CD14-positive monocyte (primary cell): Measurements from ENCODE around the gene LRP8. TPM values are rescaled to one million over a fixed set of nuclear protein-coding genes. Genes with fewer than 3 reads are reported as not detected.
A peak's percentile ranks its signal among the peaks of the same experiment; 100 is the strongest.

Experiments
- DNase-seq, 3 donors: peaks; one replicate each; pipeline ENCODE4 v3.0.0-alpha.2; 2011 to 2022
- H2AFZ ChIP-seq: 2 replicates; pipeline ENCODE4 v1.6.0; 2012; ENCODE audit warnings: mild to moderate bottlenecking, low read depth, low read length, inconsistent platforms; ENCODE audit not compliant: insufficient read depth, poor library complexity, severe bottlenecking
- H3K27ac ChIP-seq, 2 donors: 1 replicate in 1 of 2; 2 replicates in 1 of 2; pipeline ENCODE4 v1.5.1; 2012 to 2013; ENCODE audit warnings: low read length in 2 of 2, control low read depth in 1 of 2, inconsistent platforms in 1 of 2, low read depth in 1 of 2, mild to moderate bottlenecking in 1 of 2
- H3K27me3 ChIP-seq, 2 donors: one replicate each; pipeline versions ENCODE4 v1.6.0 to v1.6.1; 2011 to 2013; ENCODE audit warnings: low read length in 2 of 2; ENCODE audit not compliant: control insufficient read depth in 2 of 2, insufficient read depth in 2 of 2
- H3K36me3 ChIP-seq, 2 donors: replicated peaks in 1 of 2; 1 replicate in 1 of 2; 2 replicates in 1 of 2; pipeline versions ENCODE4 v1.5.1 to v1.6.1; 2012 to 2013; ENCODE audit warnings: low read length in 2 of 2, control low read depth in 1 of 2, inconsistent platforms in 1 of 2, mild to moderate bottlenecking in 1 of 2; ENCODE audit not compliant: insufficient read depth in 2 of 2, control insufficient read depth in 1 of 2
- H3K4me1 ChIP-seq, 2 donors: 1 replicate in 1 of 2; 2 replicates in 1 of 2; pipeline versions ENCODE4 v1.5.1 to v1.6.1; 2012 to 2013; ENCODE audit warnings: low read length in 2 of 2, control low read depth in 1 of 2, inconsistent platforms in 1 of 2, mild to moderate bottlenecking in 1 of 2, moderate library complexity in 1 of 2; ENCODE audit not compliant: insufficient read depth in 2 of 2, control insufficient read depth in 1 of 2
- H3K4me2 ChIP-seq: replicated peaks from 2 replicates; pipeline ENCODE3; 2012; ENCODE audit warnings: low read length, moderate library complexity, mild to moderate bottlenecking; ENCODE audit not compliant: poor library complexity, severe bottlenecking; ENCODE audit errors: extremely low read depth
- H3K4me3 ChIP-seq, 3 experiments: fragments of 200-600 bp in 1 of 3; sonication (generic) in 1 of 3; replicated peaks in 1 of 3; 1 replicate in 2 of 3; 2 replicates in 1 of 3; pipeline ENCODE4 v1.5.1; 2011 to 2013; ENCODE audit warnings: low read length in 3 of 3, mild to moderate bottlenecking in 3 of 3, control low read depth in 2 of 3, low read depth in 2 of 3, inconsistent platforms in 1 of 3, moderate library complexity in 1 of 3
- H3K79me2 ChIP-seq: 2 replicates; pipeline ENCODE4 v1.6.0; 2012; ENCODE audit warnings: mild to moderate bottlenecking, control low read depth, inconsistent platforms, low read length, moderate library complexity; ENCODE audit not compliant: insufficient read depth
- H3K9ac ChIP-seq: 2 replicates; pipeline ENCODE4 v1.6.0; 2017; ENCODE audit warnings: low read length, mild to moderate bottlenecking; ENCODE audit not compliant: insufficient read depth, poor library complexity, severe bottlenecking
- H3K9me3 ChIP-seq, 2 donors: replicated peaks in 1 of 2; 1 replicate in 1 of 2; 2 replicates in 1 of 2; pipeline versions ENCODE4 v1.5.1 to v1.6.1; 2012 to 2013; ENCODE audit warnings: low read length in 2 of 2, control low read depth in 1 of 2; ENCODE audit not compliant: control insufficient read depth in 1 of 2, insufficient read depth in 1 of 2
- H4K20me1 ChIP-seq: 2 replicates; pipeline ENCODE4 v1.6.0; 2012; ENCODE audit warnings: mild to moderate bottlenecking, low read length, control low read depth, moderate library complexity; ENCODE audit not compliant: insufficient read depth
- H3K27ac Mint-ChIP-seq, 7 donors: one replicate each; pipeline ENCODE4 v1.8.0; 2020; ENCODE audit warnings: mild to moderate bottlenecking in 7 of 7, mixed read lengths in 7 of 7, moderate library complexity in 6 of 7, inconsistent platforms in 2 of 7
- H3K27me3 Mint-ChIP-seq, 3 donors: one replicate each; pipeline ENCODE4 v1.8.0; 2021 to 2022; ENCODE audit warnings: low read depth in 3 of 3, mild to moderate bottlenecking in 3 of 3, mixed read lengths in 3 of 3, moderate library complexity in 3 of 3, inconsistent platforms in 1 of 3
- H3K36me3 Mint-ChIP-seq, 2 donors: one replicate each; pipeline ENCODE4 v1.8.0; 2020; ENCODE audit warnings: mixed read lengths in 2 of 2, inconsistent platforms in 1 of 2, mild to moderate bottlenecking in 1 of 2
- H3K4me1 Mint-ChIP-seq: one replicate; pipeline ENCODE4 v1.8.0; 2020; ENCODE audit warnings: mild to moderate bottlenecking, mixed read lengths
- H3K4me3 Mint-ChIP-seq, 2 donors: one replicate each; pipeline ENCODE4 v1.8.0; 2020; ENCODE audit warnings: mild to moderate bottlenecking in 2 of 2, mixed read lengths in 2 of 2, moderate library complexity in 1 of 2
- H3K9me3 Mint-ChIP-seq, 7 donors: one replicate each; pipeline ENCODE4 v1.8.0; 2020 to 2022; ENCODE audit warnings: mixed read lengths in 7 of 7, mild to moderate bottlenecking in 6 of 7, moderate library complexity in 6 of 7, inconsistent platforms in 2 of 7
- WGBS: methylation state at CpG from one replicate; pipeline ENCODE4 v1.1.5; 2013; ENCODE audit warnings: missing lambda C conversion rate; ENCODE audit not compliant: insufficient coverage; 5-methylcytosine and 5-hydroxymethylcytosine counted together
- intact Hi-C, 2 donors: fragments of 100-400 bp; cut with micrococcal nuclease; formaldehyde crosslinking; loops; one replicate each; pipeline versions ENCODE4 v1.15.0 to v1.15.1; 2023
- polyA plus RNA-seq, 3 donors: library from polyadenylated mRNA; depleted of rRNA in 1 of 3; unstranded in 2 of 3; stranded (reverse) in 1 of 3; fragments of 300-500 nt in 2 of 3; fragments of >200 nt in 1 of 3; fragmentation: Illumina TruSeq in 2 of 3; gene quantifications; 1 replicate in 2 of 3; 2 replicates in 1 of 3; pipeline ENCODE4 v1.2.3, GENCODE V29; 2012 to 2021
- TF ChIP-seq, protein P1 (sequence below): fragments of 200-600 bp; IDR thresholded peaks from one replicate; pipeline ENCODE4 v1.8.0; 2022; ENCODE audit warnings: antibody characterized with exemption, mild to moderate bottlenecking

LRP8 gene
- polyA plus RNA-seq, 3 donors: 0.76 to 11.3 (median 0.95) TPM

DNA sequence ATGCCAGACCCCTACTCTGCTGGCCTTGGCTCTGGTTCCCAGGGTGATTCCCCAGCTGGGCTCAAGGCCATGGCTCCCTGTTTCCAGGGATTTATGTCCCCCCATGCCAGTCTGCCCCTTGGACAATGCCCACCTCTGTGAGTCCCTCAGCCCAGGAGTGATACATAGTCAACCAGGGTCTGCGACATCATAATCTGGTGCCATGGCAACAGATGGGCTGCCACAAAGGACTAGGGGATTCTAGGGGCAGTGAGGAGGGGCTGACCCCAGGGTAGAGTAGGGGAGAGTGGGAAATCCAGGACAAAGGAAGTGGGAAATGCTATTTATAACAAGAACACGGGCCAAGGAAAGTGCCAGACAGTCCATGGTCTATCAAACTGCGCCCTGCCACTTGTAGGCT, 33.8 kb downstream of the LRP8 start:
- Histone ChIP-seq H3K9ac (no peak overlapping the region), H3K79me2 (peaks cover 18% of the 10 kb centered on the region), H3K27ac (peak overlapping the region in 1 of 2 donors; percentile 53), H3K4me1 (peaks cover 9 to 11% of the 10 kb centered on the region in 2 donors), H3K9me3 (no peaks in the 10 kb centered on the region), H3K36me3 (peaks cover 8 to 27% of the 10 kb centered on the region in 2 donors), H3K4me3 (no peak overlapping the region), H4K20me1 (no peaks in the 10 kb centered on the region), H2AFZ (no peak overlapping the region), H3K4me2 (no peak overlapping the region), H3K27me3 (no peaks in the 10 kb centered on the region)
- Mint-ChIP-seq H3K27ac (peak overlapping the region in 2 of 7 donors; percentile 68 to 78), H3K4me1 (peaks cover 30% of the 10 kb centered on the region), H3K4me3 (no peak overlapping the region), H3K9me3 (no peaks in the 10 kb centered on the region), H3K36me3 (peaks cover 13 to 25% of the 10 kb centered on the region in 2 donors), H3K27me3 (peaks cover 0 to 3% (median 2%) of the 10 kb centered on the region in 3 donors)
- TF ChIP-seq, protein P1, sequence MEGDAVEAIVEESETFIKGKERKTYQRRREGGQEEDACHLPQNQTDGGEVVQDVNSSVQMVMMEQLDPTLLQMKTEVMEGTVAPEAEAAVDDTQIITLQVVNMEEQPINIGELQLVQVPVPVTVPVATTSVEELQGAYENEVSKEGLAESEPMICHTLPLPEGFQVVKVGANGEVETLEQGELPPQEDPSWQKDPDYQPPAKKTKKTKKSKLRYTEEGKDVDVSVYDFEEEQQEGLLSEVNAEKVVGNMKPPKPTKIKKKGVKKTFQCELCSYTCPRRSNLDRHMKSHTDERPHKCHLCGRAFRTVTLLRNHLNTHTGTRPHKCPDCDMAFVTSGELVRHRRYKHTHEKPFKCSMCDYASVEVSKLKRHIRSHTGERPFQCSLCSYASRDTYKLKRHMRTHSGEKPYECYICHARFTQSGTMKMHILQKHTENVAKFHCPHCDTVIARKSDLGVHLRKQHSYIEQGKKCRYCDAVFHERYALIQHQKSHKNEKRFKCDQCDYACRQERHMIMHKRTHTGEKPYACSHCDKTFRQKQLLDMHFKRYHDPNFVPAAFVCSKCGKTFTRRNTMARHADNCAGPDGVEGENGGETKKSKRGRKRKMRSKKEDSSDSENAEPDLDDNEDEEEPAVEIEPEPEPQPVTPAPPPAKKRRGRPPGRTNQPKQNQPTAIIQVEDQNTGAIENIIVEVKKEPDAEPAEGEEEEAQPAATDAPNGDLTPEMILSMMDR: no peak
- 70% methylated on average over 2 of the region's 3 CpGs for WGBS
- intact Hi-C loops: loop anchor here in 1 of 2 donors (5.0 kb wide), 1 partner anchor 88 kb away; no protein-coding TSS in a partner anchor
- DNase-seq: no peak

DNA sequence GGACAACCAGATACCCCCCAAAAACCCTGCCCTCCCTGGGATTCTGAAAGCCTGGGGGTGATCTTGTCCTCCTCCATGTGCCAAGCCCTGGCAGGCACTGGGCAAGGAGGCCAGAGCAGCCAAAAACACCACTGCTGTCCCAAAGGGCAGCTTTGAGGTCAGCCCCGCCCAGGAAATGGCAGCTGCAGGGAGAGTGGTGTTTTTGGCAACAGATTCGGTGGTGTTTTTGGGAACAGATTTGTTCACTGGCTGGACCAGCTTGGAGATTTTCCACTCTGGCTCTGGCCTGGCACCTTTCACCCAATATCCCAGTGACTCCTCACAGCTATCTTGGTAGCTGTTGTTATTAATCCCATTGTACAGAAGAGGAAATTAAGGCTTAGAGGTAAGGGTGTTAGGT, 34.7 kb downstream of the LRP8 start:
- Histone ChIP-seq H3K9me3 (no peaks in the 10 kb centered on the region), H3K9ac (peak overlapping the region; percentile 46), H3K4me3 (no peak overlapping the region), H3K4me2 (peak overlapping the region; percentile 9), H3K4me1 (peaks cover 9 to 11% of the 10 kb centered on the region in 2 donors), H3K27ac (peak overlapping the region in 1 of 2 donors; percentile 53), H3K79me2 (peaks cover 18% of the 10 kb centered on the region), H4K20me1 (no peaks in the 10 kb centered on the region), H3K27me3 (no peaks in the 10 kb centered on the region), H3K36me3 (peaks cover 16 to 37% of the 10 kb centered on the region in 2 donors), H2AFZ (peak overlapping the region; percentile 46)
- Mint-ChIP-seq H3K27ac (peak overlapping the region in 4 of 7 donors; percentile 32 to 61 (median 46)), H3K4me1 (peaks cover 30% of the 10 kb centered on the region), H3K9me3 (no peaks in the 10 kb centered on the region), H3K36me3 (peaks cover 19 to 31% of the 10 kb centered on the region in 2 donors), H3K27me3 (peaks cover 0 to 2% (median 2%) of the 10 kb centered on the region in 3 donors), H3K4me3 (no peak overlapping the region)
- intact Hi-C loops: loop anchor here in 1 of 2 donors (5.0 kb wide), 1 partner anchor 89 kb away; no protein-coding TSS in a partner anchor
- DNase-seq: no peak
- TF ChIP-seq, protein P1: no peak
- 50% methylated on average over 2 of the region's 2 CpGs for WGBS
